ENCODE data around the gene BTN2A1. TPM values are rescaled to one million over a fixed set of nuclear protein-coding genes. Genes with fewer than 3 reads are reported as not detected.

BTN2A1 gene
- total RNA-seq, 1 donor from 2014 or later: 19.9 TPM

GRCh38 chr6:26464416-26465131, 6.8 kb downstream of the BTN2A1 start:
- DNase-seq (ENCODE audit: low spot score): no peak

DNA sequence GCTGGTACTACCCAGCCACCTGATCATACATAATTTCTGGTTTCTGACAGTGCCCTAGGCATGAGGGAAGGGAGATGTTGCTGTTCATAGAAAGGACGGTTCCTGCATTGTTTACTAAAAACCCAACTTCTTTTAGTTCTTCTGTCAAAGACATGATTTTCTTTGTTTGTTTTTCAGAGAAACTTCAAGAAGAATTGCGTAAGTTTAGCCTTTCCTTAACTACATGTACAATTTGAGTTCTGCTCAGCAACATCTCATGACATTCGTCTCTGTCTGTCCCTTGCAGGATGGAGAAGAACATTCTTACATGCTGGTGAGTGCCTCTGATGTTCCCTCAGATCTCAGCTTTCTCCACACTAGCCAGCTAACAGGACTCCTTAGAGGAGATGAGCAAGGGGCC, 8.0 kb downstream of the BTN2A1 start:
- no peak for DNase-seq (ENCODE audit: low spot score)

DNA sequence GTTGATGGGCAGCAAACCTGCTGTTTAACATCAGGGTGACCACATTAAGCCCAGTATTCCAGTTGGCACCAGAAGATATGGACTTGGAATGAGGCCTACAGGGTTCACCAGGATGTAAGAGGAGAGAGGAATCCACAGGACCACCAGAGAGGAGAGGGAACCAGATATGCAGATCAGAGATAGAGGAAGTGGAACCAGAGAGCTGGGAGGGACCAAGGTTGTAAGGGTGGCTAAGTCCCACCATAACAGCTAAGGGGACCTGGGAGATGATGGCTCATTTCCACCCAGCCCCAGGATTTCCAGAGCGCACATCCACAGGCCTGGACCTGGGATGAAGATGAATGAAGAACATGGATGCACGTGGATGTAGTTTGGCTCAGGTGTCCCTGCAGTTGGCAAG, 11.1 kb downstream of the BTN2A1 start:
- DNase-seq (ENCODE audit: low spot score): no peak

DNA sequence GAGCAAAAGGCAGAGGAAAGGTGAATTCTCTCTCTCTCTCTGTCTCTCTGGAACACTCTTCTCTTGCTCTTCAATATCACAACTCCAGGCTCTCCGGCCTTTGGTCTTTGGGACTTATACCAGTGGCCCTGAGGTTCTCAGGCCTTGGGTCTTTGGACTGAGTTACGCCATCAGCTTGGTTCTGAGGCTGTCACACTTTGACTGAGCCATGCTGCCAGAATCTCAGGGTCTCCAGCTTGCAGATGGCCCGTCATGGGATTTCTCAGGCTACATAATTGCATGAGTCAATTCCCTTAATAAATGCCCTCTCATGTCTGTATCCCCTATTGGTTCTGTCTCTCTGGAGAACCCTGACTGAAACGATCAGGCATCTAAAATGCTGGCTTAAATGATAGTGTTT, 12.9 kb downstream of the BTN2A1 start:
- no peak for DNase-seq (ENCODE audit: low spot score)

DNA sequence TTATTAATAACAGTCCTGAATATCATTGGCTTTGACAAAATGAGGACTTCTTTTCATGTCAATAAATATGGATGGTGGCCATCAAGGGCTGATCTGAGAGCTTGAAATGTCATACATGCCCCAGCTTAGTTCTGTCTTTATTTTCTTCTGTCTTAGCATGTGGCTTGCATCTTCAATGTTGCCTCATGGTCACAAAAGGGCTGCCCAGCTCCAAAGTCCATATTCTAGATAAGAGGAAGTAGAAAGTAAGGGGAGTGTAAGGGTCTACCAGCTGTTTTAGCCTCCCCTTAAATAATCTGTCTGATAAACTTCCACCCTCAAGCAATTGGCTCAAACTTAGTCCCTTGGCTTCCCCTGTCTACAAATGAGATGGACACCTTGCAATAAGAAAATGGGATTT, 14.2 kb downstream of the BTN2A1 start:
- no peak for DNase-seq (ENCODE audit: low spot score)

DNA sequence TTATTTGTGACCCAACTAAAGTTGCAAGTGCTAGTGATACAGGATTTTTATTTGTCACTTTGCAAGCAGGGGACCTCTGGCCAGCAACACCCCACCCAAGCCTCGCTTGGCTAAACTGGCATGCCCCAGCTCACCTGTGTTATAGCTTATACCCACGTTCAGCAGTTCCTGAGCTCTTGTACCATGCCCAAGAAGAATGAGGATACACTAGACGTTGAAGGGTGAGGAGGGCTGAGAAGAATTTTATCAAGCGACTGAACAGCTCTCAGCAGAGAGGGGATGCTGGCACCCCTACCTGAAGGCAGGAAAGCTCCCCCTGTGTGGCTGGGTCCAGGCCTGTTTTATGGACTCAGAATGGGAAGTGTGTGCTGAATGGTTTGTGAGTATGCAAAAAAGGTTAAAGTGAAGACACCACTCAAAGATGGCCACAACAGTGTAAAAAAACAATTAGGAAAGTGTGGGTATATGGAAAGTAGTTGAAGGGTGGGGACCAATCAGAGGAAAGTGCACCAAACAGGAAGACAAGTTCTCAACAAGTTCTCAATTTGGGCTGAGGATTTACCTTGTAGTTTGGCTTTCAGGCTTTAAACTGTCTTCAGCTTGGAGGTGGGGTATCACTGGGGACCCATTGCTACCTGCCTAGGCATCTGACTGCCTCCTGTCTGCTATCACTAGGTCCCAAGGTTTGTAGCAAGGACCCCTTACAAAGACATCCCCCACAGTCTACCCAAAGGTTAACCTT, 15.0 kb downstream of the BTN2A1 start:
- DNase-seq (ENCODE audit: low spot score): no peak

DNA sequence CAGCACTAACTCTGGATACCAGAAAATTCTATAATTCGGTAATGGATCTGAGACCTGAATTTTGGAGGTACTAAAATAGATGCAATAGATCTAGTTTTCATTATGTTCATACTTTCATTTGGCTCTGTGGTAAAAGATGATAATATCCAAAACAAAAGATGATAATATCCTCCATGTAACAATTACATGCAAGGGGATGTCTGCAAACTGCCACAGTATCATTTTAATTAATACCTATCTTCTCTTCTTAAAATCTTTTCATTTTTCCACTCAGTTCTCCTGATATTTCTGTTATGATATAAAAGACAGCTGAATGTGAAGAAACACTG, 15.6 kb downstream of the BTN2A1 start:
- no peak for DNase-seq (ENCODE audit: low spot score)

GRCh38 chr6:26473758-26474438, 16.1 kb downstream of the BTN2A1 start:
- no peak for DNase-seq (ENCODE audit: low spot score)

DNA sequence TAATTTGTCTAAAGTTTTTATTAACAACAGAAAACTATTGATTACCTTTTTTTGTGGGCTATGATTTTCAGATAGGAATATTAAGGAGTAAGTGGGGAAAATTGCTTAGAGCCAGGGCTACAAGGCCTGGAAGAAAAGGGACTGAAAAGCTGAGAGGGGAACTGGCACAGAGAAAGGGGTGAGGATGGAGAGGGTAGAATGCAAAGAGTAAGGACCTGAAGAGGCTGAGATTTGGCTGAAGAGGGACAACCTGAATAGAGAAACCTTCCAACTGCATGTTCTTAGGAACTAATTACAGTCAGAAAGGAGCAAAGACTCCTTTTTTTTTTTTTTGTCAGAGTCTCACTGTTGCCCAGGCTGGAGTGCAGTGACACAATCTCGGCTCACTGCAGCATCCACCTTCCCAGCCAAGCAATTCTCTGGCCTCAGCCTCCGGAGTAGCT, 16.7 kb downstream of the BTN2A1 start:
- DNase-seq (ENCODE audit: low spot score): no peak

DNA sequence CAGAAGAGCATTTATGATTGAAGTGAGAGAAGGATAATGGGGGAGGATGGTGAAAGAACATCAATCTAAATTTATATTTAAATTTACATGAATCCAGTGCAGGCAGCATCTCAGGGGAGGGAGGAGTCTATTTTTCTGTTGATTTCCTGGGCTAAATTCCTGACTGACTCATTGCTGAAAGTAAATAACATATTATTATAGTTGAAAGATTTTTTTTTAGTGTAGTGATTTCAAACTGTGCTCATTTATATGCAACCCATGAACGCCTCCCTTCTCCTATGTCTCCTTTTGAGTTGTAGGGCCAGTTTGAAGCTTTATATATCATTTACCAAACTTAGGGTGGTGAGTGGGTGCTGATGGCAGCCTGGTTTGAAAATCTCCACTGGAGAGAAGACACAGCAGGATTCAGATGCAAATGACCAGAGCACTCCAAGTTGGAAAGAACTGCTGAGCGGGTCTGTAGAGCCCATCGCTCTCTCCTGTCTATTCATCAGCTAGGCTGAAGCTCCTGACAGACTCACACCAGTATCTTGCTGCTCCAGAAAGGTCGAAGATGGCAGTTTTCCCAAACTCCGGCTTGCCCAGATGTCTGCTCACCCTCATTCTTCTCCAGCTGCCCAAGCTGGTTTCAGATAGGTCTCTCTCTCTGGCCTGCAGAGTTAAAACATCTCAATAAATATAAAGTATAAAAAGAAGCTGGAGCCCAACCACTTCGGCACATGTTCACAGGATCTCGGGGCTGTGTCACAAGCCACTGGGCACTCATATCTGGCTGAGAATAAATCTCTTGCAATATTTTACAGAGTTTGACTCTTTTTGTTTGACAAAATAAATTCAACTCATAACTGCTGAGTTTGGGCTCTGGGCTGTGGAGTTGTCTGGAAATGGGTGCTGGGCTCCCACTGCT, 18.3 kb downstream of the BTN2A1 start:
- DNase-seq (ENCODE audit: low spot score): no peak

DNA sequence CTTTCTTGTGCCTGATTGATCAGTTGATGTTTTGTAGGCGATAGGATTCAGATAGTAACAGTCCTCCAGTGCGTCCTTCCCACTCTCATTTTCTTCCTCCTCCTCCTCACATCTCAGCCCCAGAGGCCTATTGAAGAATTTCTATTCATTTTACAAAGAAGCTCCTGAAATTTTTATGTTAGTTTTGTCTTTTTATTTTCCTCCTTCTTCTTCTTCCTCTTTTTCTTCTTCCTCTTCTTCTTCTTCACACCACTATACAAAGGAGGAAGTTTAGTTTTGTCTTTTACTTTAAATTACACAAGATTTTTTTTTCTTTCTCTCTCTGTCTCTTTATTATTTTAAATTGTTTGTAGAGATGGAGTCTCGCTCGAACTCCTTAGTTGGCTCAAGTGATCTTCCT, 19.1 kb downstream of the BTN2A1 start:
- DNase-seq (ENCODE audit: low spot score): no peak

DNA sequence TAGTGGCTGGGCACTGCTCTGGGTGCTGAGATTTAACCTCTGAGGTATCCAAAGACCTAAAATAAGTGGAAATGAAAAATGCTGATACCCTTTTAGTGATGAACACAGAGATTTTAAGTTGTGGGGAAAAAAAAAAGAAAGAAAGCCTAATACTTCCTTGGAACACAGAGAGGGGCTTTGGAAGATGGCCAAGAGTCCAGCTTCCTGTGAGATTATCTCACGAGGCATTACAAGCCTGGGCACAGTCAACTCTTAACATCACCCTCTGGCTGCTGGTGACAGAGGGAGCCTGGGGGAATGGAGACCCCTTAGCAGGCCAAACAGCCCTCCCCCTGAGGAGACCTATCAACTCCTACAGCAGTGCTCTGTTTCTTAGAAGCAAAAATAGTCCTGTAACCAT, 19.7 kb downstream of the BTN2A1 start:
- DNase-seq (ENCODE audit: low spot score): no peak

DNA sequence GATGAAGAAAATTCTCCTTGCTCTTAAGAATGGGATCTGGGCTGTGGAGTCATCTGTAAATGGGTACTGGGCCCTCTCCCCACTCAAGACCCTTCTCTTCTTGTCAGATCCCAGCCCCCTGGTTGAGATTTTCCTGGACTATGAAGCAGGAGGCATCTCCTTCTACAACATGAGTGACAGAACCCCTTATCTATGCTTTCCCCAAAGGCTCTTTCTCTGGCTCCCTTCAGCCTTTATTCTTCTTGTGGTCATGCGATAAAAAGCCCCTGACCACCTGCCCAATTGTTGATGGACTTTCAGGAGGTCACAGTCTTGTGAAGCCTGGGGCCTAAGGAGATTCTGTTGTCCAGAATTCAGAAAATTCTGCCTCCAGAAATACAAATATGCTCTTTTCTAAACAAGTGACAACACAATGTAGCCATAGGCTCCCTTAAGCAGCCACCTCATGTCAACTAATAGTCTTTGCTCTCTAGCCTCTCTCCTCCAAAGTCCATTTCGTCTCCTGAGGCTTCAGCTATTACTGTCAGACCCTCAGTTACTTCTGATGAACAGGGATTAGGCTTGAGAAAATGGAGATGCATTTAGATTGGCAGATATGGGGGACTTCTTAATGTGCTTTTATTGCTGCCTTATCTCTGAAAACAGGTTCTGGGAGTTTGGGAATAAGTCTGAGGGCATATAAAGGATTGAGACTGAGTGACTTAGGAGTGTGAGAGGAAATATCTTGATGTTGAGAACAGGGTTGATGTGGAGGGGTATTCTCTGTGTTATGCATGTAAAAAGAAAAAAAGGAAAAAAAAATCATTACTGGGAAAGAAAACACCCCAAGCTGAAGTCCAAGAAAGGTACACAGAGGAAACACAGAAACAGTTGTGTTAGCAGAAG, 20.6 kb downstream of the BTN2A1 start:
- DNase-seq (ENCODE audit: low spot score): no peak

- DNase-seq (ENCODE audit: low spot score): no peak
Measured at GRCh38 chr6:26478985-26479278, 21.2 kb downstream of the BTN2A1 start.

- no peak for DNase-seq (ENCODE audit: low spot score)
Measured at GRCh38 chr6:26482338-26482737, 24.6 kb downstream of the BTN2A1 start.

GRCh38 chr6:26483727-26484126, 26.0 kb downstream of the BTN2A1 start:
- no peak for DNase-seq (ENCODE audit: low spot score)

DNA sequence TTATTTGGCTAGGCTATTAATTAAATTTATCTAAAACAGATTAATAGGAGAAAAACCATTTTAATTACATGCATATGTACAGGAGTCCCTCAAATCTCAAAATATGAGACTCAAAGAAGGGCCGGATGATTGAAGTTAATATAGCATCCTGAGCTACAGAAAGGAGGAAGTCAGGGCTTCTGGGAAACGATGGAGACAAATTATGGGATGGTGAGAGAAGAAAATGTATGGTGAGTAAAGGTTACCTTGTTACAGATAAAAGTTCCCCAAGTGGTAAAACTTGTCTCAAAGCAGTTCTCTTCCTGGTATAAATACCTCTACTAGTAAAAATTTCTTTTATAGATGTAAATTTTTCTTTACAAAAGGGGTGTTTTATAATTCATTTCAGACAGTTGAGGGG, 26.4 kb downstream of the BTN2A1 start:
- DNase-seq (ENCODE audit: low spot score): no peak

GRCh38 chr6:26485112-26485780, 27.5 kb downstream of the BTN2A1 start:
- no peak for DNase-seq (ENCODE audit: low spot score)

- DNase-seq (ENCODE audit: low spot score): no peak
Measured at GRCh38 chr6:26486358-26486757, 28.6 kb downstream of the BTN2A1 start.

DNA sequence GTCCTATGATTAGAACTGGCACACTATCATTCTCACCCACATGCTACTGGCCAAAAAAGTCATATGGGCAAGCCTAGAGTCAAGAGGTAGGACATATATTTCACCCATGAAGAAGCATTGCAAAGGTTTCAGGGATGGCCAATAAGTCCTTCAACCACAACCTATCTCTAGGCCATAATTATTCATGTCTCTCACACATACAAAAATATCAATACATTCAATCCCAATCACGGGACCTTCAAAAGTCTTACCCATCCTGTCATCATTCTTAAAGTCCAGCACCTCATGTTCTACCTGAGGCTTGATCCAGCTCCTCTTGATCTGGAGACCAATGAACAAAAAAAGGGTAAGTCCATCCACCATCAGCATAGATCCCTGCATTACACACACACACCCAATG, 29.7 kb downstream of the BTN2A1 start:
- no peak for DNase-seq (ENCODE audit: low spot score)

Data from mesenteric fat pad (tissue), 1 donor.